Lung (tissue), 12 donors: ENCODE results near the gene LVRN. TPM values are rescaled to one million over a fixed set of nuclear protein-coding genes. Genes with fewer than 3 reads are reported as not detected.

Experiments used
- ATAC-seq: fragments of 200-7000 bp; cut with Tn5 transposase; one replicate; pipeline ENCODE4 v1.9.1; 2020; ENCODE audit warnings: moderate number of reproducible peaks; ENCODE audit not compliant: insufficient read depth, low FRiP score
- DNase-seq, 3 donors: peaks; one replicate each; pipeline ENCODE4 v3.0.0-alpha.2; 2013 to 2017
- H3K27ac ChIP-seq, 2 donors: one replicate each; pipeline ENCODE4 v1.5.1; 2013; ENCODE audit warnings: mild to moderate bottlenecking in 2 of 2, moderate library complexity in 2 of 2, control low read depth in 1 of 2, inconsistent platforms in 1 of 2, low read depth in 1 of 2, low read length in 1 of 2
- H3K27me3 ChIP-seq, 3 donors: one replicate each; pipeline ENCODE4 v1.5.1; 2013; ENCODE audit warnings: low read length in 2 of 3; ENCODE audit not compliant: control insufficient read depth in 3 of 3, insufficient read depth in 3 of 3
- H3K36me3 ChIP-seq, 4 donors: one replicate each; pipeline ENCODE4 v1.5.1; 2013; ENCODE audit warnings: low read length in 4 of 4, mild to moderate bottlenecking in 1 of 4, moderate library complexity in 1 of 4; ENCODE audit not compliant: control insufficient read depth in 4 of 4, insufficient read depth in 4 of 4
- H3K4me1 ChIP-seq, 5 donors: one replicate each; pipeline ENCODE4 v1.5.1; 2013; ENCODE audit warnings: low read length in 5 of 5, mild to moderate bottlenecking in 2 of 5, moderate library complexity in 1 of 5; ENCODE audit not compliant: control insufficient read depth in 5 of 5, insufficient read depth in 5 of 5
- H3K4me3 ChIP-seq: one replicate; pipeline ENCODE4 v1.5.1; 2013; ENCODE audit warnings: mild to moderate bottlenecking, control low read depth, moderate library complexity
- H3K9ac ChIP-seq, 2 donors: one replicate each; pipeline ENCODE4 v1.5.1; 2013; ENCODE audit warnings: low read length in 2 of 2, control low read depth in 1 of 2; ENCODE audit not compliant: insufficient read depth in 1 of 2
- H3K9me3 ChIP-seq, 4 donors: one replicate each; pipeline ENCODE4 v1.5.1; 2013; ENCODE audit warnings: low read length in 3 of 4, mild to moderate bottlenecking in 1 of 4, moderate library complexity in 1 of 4; ENCODE audit not compliant: control insufficient read depth in 4 of 4, insufficient read depth in 3 of 4
- WGBS, 2 donors: extraction: QIAGEN DNeasy Blood & Tissue Kit; methylation state at CpG; one replicate each; pipeline ENCODE4 v1.1.7; 2013; 5-methylcytosine and 5-hydroxymethylcytosine counted together
- polyA plus RNA-seq, 2 donors: library from polyadenylated mRNA; stranded (reverse); fragments of 200-250 nt; gene quantifications; one replicate each; pipeline ENCODE4 v1.2.1, GENCODE V29; 2013
- total RNA-seq, 2 donors: library from RNA; depleted of rRNA in 1 of 2; stranded (reverse); fragments of >200 nt in 1 of 2; gene quantifications; one replicate each; pipeline ENCODE4 v1.2.1, GENCODE V29; 2014 to 2021
- TF ChIP-seq, protein P1 (sequence below): IDR thresholded peaks from 2 replicates; pipeline ENCODE4 v1.5.1; 2012; ENCODE audit warnings: mild to moderate bottlenecking; ENCODE audit errors: control extremely low read depth, extremely low read depth
- donor health status: control.
- donor health status: control.
- donor health status: Bipolar disorder and iron deficiency.
- donor health status: healthy.
- donor health status: DM: yes; HTN: yes; CAD: no.

The LVRN gene
- total and polyA plus RNA-seq, 4 donors = 0.10 to 0.94 (median 0.17) TPM

- no peak overlapping the region for H3K9ac ChIP-seq
- no peak overlapping the region for H3K27ac ChIP-seq
- no peaks in the 10 kb centered on the region for H3K27me3 ChIP-seq
- DNase-seq (no peak), ATAC-seq (peak; percentile 58)
- TF ChIP-seq, protein P1, sequence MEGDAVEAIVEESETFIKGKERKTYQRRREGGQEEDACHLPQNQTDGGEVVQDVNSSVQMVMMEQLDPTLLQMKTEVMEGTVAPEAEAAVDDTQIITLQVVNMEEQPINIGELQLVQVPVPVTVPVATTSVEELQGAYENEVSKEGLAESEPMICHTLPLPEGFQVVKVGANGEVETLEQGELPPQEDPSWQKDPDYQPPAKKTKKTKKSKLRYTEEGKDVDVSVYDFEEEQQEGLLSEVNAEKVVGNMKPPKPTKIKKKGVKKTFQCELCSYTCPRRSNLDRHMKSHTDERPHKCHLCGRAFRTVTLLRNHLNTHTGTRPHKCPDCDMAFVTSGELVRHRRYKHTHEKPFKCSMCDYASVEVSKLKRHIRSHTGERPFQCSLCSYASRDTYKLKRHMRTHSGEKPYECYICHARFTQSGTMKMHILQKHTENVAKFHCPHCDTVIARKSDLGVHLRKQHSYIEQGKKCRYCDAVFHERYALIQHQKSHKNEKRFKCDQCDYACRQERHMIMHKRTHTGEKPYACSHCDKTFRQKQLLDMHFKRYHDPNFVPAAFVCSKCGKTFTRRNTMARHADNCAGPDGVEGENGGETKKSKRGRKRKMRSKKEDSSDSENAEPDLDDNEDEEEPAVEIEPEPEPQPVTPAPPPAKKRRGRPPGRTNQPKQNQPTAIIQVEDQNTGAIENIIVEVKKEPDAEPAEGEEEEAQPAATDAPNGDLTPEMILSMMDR = no peak
- no peaks in the 10 kb centered on the region for H3K9me3 ChIP-seq
- 57 to 81% methylated on average over 9 of the region's 9 CpGs for WGBS, 2 donors
- no peaks in the 10 kb centered on the region for H3K4me1 ChIP-seq
- H3K4me3 ChIP-seq = no peak overlapping the region
- no peaks in the 10 kb centered on the region for H3K36me3 ChIP-seq
Measured at GRCh38 chr5:115941051-115941675, 21.1 kb upstream of the LVRN start.

DNA sequence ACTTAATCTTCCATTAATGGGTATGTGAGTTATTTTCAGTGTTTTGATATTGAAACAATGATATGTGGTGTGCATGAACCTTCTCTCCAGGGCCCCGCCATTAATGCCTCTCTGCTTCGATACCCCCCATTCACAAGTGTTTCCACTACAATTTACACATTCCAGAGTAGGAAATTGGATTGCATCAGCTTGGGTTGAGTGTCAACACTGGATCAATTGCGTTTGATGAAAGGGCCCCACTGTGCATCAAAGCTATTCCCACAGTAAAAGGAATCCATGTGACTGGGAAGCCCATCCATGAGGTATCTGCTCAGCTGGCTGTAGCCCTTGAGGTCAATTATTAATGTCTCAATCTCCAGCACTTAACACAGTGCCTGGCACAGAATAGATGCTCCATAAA, 17.8 kb upstream of the LVRN start:
- 88 to 95% methylated on average over 3 of the region's 3 CpGs for WGBS, 2 donors
- Histone ChIP-seq H3K9me3 (no peaks in the 10 kb centered on the region), H3K27me3 (no peaks in the 10 kb centered on the region), H3K9ac (no peak overlapping the region), H3K36me3 (no peaks in the 10 kb centered on the region), H3K4me3 (no peak overlapping the region), H3K4me1 (no peaks in the 10 kb centered on the region), H3K27ac (no peak overlapping the region)
- TF ChIP-seq, protein P1 = no peak
- no peak for ATAC-seq
- DNase-seq = no peak

- Histone ChIP-seq H3K9ac (no peak overlapping the region), H3K9me3 (no peaks in the 10 kb centered on the region), H3K4me3 (no peak overlapping the region), H3K27me3 (no peaks in the 10 kb centered on the region), H3K36me3 (no peaks in the 10 kb centered on the region), H3K27ac (no peak overlapping the region), H3K4me1 (no peaks in the 10 kb centered on the region)
- DNase-seq (no peak), ATAC-seq (no peak)
- WGBS, 2 donors = 86 to 91% methylated on average over 2 of the region's 2 CpGs
- TF ChIP-seq, protein P1 = no peak
Measured at GRCh38 chr5:115946655-115947054, 15.6 kb upstream of the LVRN start.

DNA sequence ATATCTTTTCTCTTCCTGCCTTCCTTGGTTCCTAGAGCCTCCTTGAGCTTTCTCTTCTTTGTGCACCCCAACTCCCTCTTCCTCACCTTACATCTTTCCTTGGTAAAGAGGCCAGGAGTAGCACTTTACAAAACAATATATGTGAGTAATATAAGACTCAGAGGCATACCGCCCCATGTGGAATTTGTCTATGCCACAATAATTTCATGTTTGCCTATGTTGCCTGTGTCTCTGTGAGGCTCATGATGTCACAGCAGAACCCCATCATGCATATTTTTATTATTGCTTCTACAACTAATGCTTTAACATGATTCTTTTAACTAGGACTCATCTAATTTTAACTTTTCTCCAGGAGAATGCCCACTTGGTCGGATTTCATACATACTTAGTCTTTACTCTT, 15.0 kb upstream of the LVRN start:
- H3K27me3 ChIP-seq = no peaks in the 10 kb centered on the region
- no peaks in the 10 kb centered on the region for H3K4me1 ChIP-seq
- H3K27ac ChIP-seq = no peak overlapping the region
- ATAC-seq (no peak), DNase-seq (no peak)
- TF ChIP-seq, protein P1 = no peak
- 89 to 92% methylated on average over 2 of the region's 2 CpGs for WGBS, 2 donors
- no peak overlapping the region for H3K4me3 ChIP-seq
- no peak overlapping the region for H3K9ac ChIP-seq
- H3K36me3 ChIP-seq = no peaks in the 10 kb centered on the region
- no peaks in the 10 kb centered on the region for H3K9me3 ChIP-seq
